Measurements from ENCODE around the gene NAMPT. TPM values are rescaled to one million over a fixed set of nuclear protein-coding genes. Genes with fewer than 3 reads are reported as not detected.

Gene NAMPT
- total RNA-seq, 1 experiment from 2014 or later, result 66.0 TPM

GRCh38 chr7:106288263-106288662 lies 3.5 kb upstream of the NAMPT start:
- TF ChIP-seq EZH2phosphoT487 (IDR thresholded peaks at IDR 0.05; ENCODE audit: borderline replicate concordance, low read length) (no peak), EZH2 (IDR thresholded peaks at IDR 0.05; ENCODE audit: low read length, unreplicated experiment) (no peak)
- TF ChIP-seq, protein P1, sequence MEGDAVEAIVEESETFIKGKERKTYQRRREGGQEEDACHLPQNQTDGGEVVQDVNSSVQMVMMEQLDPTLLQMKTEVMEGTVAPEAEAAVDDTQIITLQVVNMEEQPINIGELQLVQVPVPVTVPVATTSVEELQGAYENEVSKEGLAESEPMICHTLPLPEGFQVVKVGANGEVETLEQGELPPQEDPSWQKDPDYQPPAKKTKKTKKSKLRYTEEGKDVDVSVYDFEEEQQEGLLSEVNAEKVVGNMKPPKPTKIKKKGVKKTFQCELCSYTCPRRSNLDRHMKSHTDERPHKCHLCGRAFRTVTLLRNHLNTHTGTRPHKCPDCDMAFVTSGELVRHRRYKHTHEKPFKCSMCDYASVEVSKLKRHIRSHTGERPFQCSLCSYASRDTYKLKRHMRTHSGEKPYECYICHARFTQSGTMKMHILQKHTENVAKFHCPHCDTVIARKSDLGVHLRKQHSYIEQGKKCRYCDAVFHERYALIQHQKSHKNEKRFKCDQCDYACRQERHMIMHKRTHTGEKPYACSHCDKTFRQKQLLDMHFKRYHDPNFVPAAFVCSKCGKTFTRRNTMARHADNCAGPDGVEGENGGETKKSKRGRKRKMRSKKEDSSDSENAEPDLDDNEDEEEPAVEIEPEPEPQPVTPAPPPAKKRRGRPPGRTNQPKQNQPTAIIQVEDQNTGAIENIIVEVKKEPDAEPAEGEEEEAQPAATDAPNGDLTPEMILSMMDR (conservative IDR thresholded peaks at IDR 0.05; ENCODE audit: low read depth, low read length), result no peak
- no peaks in the 10 kb centered on the region for H3K9me2 ChIP-seq (replicated peaks; ENCODE audit: low read length)
- no peaks in the 10 kb centered on the region for H3K27me3 ChIP-seq (ENCODE audit: low read length)
- ChIA-PET POLR2A (ENCODE audit: unreplicated experiment) (interaction anchor here (0.6 kb wide), 1 partner anchor 851 kb away, joined by 3 read pairs; no protein-coding TSS in a partner anchor), CTCF (no interaction called here)
- H3K79me2 ChIP-seq (ENCODE audit: low read length), result peaks cover 10% of the 10 kb centered on the region
- no peak overlapping the region for H2AFZ ChIP-seq (ENCODE audit: low read length)
- H4K20me1 ChIP-seq (ENCODE audit: low read length), result peaks cover 4% of the 10 kb centered on the region
- no peaks in the 10 kb centered on the region for H3K36me3 ChIP-seq (ENCODE audit: low read depth, low read length)
- intact Hi-C loops (cut with micrococcal nuclease), result no loop called here
- no peaks in the 10 kb centered on the region for H3F3A ChIP-seq (ENCODE audit: low read length, unreplicated experiment)
- no peak overlapping the region for H3K4me2 ChIP-seq (ENCODE audit: low read length)
- H3K9me3 ChIP-seq (ENCODE audit: low read length), result no peaks in the 10 kb centered on the region
- DNase-seq, result no peak
- no peak for ATAC-seq
- H3K27ac ChIP-seq (ENCODE audit: low read length), result no peak overlapping the region
- H3K4me1 ChIP-seq (ENCODE audit: insufficient read depth, low read length), result peaks cover 11% of the 10 kb centered on the region
- H3K4me3 ChIP-seq (ENCODE audit: low read length), result no peak overlapping the region
- no TSS peak for BruUV-seq (replicated peaks)
- no peak overlapping the region for H3K9ac ChIP-seq (ENCODE audit: low read length)

DNA sequence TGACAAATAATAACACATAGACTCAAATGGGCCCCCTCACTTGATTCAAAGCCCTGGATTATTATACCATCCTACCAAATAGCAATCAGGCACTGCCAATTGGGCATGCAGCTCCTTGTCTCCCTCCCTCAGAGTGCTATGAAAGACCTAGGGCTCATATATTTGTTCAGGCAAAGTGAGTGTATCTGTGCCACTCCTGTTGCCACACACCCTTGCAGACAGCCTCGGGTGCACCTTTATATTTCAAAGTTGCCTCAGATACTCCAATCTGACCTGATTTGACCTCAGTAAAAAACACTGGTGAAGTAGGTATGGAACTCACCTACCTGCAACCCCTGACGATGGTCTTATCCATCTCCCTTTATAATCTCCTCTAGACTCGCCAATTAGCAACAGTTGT lies 3.0 kb upstream of the NAMPT start:
- Histone ChIP-seq H3K9me2 (replicated peaks; ENCODE audit: low read length) (no peaks in the 10 kb centered on the region), H3F3A (ENCODE audit: low read length, unreplicated experiment) (no peaks in the 10 kb centered on the region), H3K4me1 (ENCODE audit: insufficient read depth, low read length) (peaks cover 16% of the 10 kb centered on the region), H3K9me3 (ENCODE audit: low read length) (no peaks in the 10 kb centered on the region), H3K4me2 (ENCODE audit: low read length) (no peak overlapping the region), H3K27me3 (ENCODE audit: low read length) (no peaks in the 10 kb centered on the region), H3K79me2 (ENCODE audit: low read length) (peaks cover 14% of the 10 kb centered on the region), H4K20me1 (ENCODE audit: low read length) (peaks cover 9% of the 10 kb centered on the region), H2AFZ (ENCODE audit: low read length) (no peak overlapping the region), H3K9ac (ENCODE audit: low read length) (no peak overlapping the region), H3K27ac (ENCODE audit: low read length) (no peak overlapping the region), H3K4me3 (ENCODE audit: low read length) (no peak overlapping the region), H3K36me3 (ENCODE audit: low read depth, low read length) (no peaks in the 10 kb centered on the region)
- TF ChIP-seq EZH2 (IDR thresholded peaks at IDR 0.05; ENCODE audit: low read length, unreplicated experiment) (no peak), EZH2phosphoT487 (IDR thresholded peaks at IDR 0.05; ENCODE audit: borderline replicate concordance, low read length) (no peak)
- TF ChIP-seq, protein P1 (conservative IDR thresholded peaks at IDR 0.05; ENCODE audit: low read depth, low read length), result no peak
- BruUV-seq (replicated peaks), result no TSS peak
- DNase-seq (no peak), ATAC-seq (no peak)
- ChIA-PET POLR2A (ENCODE audit: unreplicated experiment) (interaction anchor here (0.6 kb wide), 1 partner anchor 852 kb away, joined by 3 read pairs; no protein-coding TSS in a partner anchor), CTCF (no interaction called here)
- intact Hi-C loops (cut with micrococcal nuclease), result no loop called here

GRCh38 chr7:106285855-106286492 lies 1.2 kb upstream of the NAMPT start:
- no peak for ATAC-seq
- no peak for TF ChIP-seq EZH2phosphoT487 (IDR thresholded peaks at IDR 0.05; ENCODE audit: borderline replicate concordance, low read length)
- TF ChIP-seq EZH2 (IDR thresholded peaks at IDR 0.05; ENCODE audit: low read length, unreplicated experiment), result no peak
- TF ChIP-seq, protein P1 (conservative IDR thresholded peaks at IDR 0.05; ENCODE audit: low read depth, low read length), result no peak

More at GRCh38 chr7:106285855-106286492, 1.2 kb upstream of the NAMPT start:
- ChIA-PET CTCF (interaction anchor here (1.4 kb wide), 1 partner anchor 109 kb away, joined by 10 read pairs; no protein-coding TSS in a partner anchor), POLR2A (ENCODE audit: unreplicated experiment) (interaction anchor here (0.6 to 1.3 kb wide), 2 partner anchors 26 to 69 kb away, joined by 3 to 20 read pairs; no protein-coding TSS in a partner anchor)
- H3F3A ChIP-seq (ENCODE audit: low read length, unreplicated experiment), result no peaks in the 10 kb centered on the region
- peaks cover 25% of the 10 kb centered on the region for H3K4me1 ChIP-seq (ENCODE audit: insufficient read depth, low read length)
- peak overlapping the region; percentile 91 for H3K4me2 ChIP-seq (ENCODE audit: low read length)
- H4K20me1 ChIP-seq (ENCODE audit: low read length), result peaks cover 26% of the 10 kb centered on the region
- intact Hi-C loops (cut with micrococcal nuclease), result loop anchor here (1.0 to 2.0 kb wide), 8 partner anchors 26 to 765 kb away; partner anchors contain the start of gene SYPL1
- H3K4me3 ChIP-seq (ENCODE audit: low read length), result peak overlapping the region; percentile 79
- DNase-seq, result no peak
- peak overlapping the region; percentile 70 for H3K27ac ChIP-seq (ENCODE audit: low read length)
- H3K79me2 ChIP-seq (ENCODE audit: low read length), result peaks cover 32% of the 10 kb centered on the region
- peak overlapping the region; percentile 80 for H3K9ac ChIP-seq (ENCODE audit: low read length)
- peak overlapping the region; percentile 80 for H2AFZ ChIP-seq (ENCODE audit: low read length)
- H3K27me3 ChIP-seq (ENCODE audit: low read length), result no peaks in the 10 kb centered on the region
- H3K9me3 ChIP-seq (ENCODE audit: low read length), result no peaks in the 10 kb centered on the region
- BruUV-seq (replicated peaks), result no TSS peak
- H3K36me3 ChIP-seq (ENCODE audit: low read depth, low read length), result no peaks in the 10 kb centered on the region
- no peaks in the 10 kb centered on the region for H3K9me2 ChIP-seq (replicated peaks; ENCODE audit: low read length)

Measured in PC-3 (cell line).